Jurkat, Clone E6-1 (cell line): Measurements from ENCODE around the gene LEF1.

Experiments
- DNase-seq: peaks from one replicate; pipeline ENCODE4 v3.0.0-alpha.2; 2011; ENCODE audit warnings: low read depth, low spot score
- H3K4me3 ChIP-seq: 2 replicates; pipeline ENCODE4 v1.5.1; 2011; ENCODE audit warnings: mild to moderate bottlenecking, low read length, control low read depth, moderate library complexity

The LEF1 gene

DNA sequence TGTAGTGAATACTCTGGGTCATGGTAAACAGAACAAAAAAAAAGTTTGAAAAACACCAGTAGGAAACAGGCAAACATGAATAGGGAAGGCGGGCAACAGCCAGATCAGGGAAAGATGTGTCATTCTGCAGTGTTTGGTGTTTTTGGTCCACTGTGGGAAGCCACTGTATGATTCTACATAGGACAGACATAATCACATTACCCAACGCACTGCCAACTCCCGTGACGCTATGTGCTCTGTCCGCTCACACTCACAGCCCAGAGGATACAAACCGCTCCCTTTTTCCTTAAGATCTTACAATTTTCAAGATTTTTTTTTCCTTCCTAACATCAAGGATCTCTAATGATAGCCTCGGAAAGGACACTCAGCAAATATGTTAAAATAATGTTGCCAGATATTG lies 119.7 kb downstream of the LEF1 start:
- no peak for DNase-seq
- peak overlapping the region; percentile 28; the same call in 1 of the 2 replicates for H3K4me3 ChIP-seq

- no peak for DNase-seq
- no peak overlapping the region for H3K4me3 ChIP-seq
Measured at GRCh38 chr4:108048157-108048556, 120.6 kb downstream of the LEF1 start.

GRCh38 chr4:108047199-108047598 lies 121.5 kb downstream of the LEF1 start:
- H3K4me3 ChIP-seq, result no peak overlapping the region
- DNase-seq, result no peak

- no peak overlapping the region for H3K4me3 ChIP-seq
- no peak for DNase-seq
Measured at GRCh38 chr4:108045687-108046024, 123.1 kb downstream of the LEF1 start.

DNA sequence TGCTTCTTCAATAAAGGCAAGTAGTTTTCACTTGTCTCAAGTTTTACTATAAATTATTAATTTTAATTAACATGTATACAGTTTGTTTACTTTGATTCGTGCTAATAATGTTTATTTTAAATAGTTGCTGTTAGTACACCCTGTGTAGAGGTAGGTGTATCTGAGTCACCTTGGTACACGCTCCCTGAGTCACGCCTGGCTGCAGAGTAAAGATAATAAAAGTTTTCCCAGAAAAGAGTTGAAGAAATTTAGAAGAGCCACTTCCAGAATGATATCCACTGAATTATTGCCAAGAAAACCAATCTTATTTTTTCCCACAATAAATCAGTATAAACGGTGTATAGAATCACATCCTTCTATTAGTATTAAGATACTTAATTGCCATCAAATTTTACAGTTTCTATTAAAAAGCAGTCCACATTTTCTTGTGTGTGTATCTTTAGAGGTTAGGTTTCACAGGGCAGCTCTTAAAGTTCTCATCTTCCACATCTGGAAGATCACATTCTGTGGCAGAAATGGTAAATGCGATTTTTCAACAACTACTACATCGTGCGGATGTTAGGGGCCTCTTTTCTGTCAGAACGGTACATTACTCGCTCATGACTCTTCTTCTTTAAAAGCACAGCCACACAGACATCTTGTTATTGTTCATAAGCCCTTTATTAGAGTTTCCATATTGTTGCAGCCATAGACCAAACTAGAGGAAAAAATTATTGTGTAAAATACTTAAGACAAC lies 123.6 kb downstream of the LEF1 start:
- DNase-seq, result no peak
- H3K4me3 ChIP-seq, result no peak overlapping the region

DNA sequence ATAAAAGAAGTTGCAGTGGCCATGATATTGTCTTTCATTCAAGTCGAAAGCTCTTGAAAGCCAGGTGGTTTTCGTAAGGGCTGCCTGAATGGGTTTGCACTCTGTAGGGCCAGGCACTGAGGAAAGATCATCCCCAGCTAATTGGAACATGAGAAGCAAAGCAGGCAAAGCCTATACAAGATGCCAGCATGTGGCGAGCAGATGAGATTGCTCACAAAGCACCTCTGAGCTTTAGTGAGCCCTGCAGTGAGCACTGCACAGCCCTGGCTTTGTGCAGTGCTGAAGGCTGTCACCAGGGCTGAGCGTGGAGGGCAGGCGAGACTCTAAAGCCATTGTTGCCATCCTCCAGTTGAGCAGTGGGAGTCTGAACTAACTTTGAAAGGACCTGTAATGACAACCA lies 125.2 kb downstream of the LEF1 start:
- peak; percentile 61 for DNase-seq
- no peak overlapping the region for H3K4me3 ChIP-seq

DNA sequence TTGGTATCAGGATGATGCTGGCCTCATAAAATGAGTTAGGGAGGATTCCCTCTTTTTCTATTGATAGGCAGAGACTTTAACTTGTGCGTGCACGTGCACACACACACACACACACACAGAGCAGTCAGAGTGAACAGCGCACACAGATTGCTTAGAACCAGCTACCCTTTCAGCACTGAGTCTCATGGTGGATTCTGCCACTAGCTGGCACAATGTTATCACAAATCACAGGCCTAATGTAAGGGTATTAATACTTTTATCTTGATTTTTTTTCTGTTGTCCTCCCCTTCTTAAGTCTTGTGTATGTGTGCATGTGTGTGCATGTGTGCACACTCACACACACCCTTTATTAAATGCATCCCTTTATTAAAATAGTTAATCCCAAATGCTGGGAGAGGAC lies 125.8 kb downstream of the LEF1 start:
- no peak overlapping the region for H3K4me3 ChIP-seq
- DNase-seq, result peak; percentile 61

DNA sequence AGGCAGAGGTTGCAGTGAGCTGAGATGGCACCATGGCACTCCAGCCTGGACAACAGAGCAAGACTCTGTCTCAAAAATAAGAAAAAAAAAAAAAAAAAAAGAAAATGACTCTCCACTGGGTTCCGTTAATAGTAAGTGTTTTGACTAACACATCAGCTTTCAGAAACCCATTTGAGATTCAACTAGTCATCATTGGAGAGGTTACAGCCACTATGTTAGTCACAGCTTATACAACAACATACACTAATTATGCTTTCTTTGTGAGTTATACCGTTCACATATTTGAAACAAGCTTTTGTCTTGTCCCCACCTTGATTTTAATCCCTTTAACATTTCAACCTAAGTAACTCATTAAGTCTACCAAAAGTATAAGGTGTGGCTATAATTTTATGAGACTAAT lies 130.8 kb downstream of the LEF1 start:
- no peak overlapping the region for H3K4me3 ChIP-seq
- DNase-seq, result no peak

GRCh38 chr4:108036213-108036612 lies 132.5 kb downstream of the LEF1 start:
- DNase-seq, result peak; percentile 97
- H3K4me3 ChIP-seq, result peak overlapping the region; percentile 42

DNA sequence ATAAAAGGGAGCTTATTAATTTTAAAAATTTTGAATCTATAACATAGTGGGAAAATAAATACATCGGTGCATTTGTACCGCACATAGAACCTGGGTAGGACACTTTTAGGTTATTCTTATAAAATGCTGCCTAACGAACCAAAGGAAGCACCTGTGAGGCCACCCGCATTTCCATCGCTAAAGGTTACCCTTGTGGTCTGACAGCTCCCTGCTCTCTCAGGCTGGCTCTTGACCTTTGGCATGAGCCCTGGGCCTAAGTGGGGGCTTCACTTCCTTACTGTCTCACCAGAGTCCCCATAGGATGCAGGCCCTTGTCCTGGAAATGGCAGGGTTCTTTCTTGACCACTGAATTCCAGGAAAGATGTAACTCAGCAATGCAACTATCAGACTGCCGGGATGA lies 133.0 kb downstream of the LEF1 start:
- peak overlapping the region; percentile 42 for H3K4me3 ChIP-seq
- DNase-seq, result peak; percentile 82

- DNase-seq, result peak; percentile 61
- H3K4me3 ChIP-seq, result peak overlapping the region; percentile 19; the same call in 1 of the 2 replicates
Measured at GRCh38 chr4:108034565-108034964, 134.2 kb downstream of the LEF1 start.

- DNase-seq, result no peak
Measured at GRCh38 chr4:108033348-108033747, 135.4 kb downstream of the LEF1 start.

DNA sequence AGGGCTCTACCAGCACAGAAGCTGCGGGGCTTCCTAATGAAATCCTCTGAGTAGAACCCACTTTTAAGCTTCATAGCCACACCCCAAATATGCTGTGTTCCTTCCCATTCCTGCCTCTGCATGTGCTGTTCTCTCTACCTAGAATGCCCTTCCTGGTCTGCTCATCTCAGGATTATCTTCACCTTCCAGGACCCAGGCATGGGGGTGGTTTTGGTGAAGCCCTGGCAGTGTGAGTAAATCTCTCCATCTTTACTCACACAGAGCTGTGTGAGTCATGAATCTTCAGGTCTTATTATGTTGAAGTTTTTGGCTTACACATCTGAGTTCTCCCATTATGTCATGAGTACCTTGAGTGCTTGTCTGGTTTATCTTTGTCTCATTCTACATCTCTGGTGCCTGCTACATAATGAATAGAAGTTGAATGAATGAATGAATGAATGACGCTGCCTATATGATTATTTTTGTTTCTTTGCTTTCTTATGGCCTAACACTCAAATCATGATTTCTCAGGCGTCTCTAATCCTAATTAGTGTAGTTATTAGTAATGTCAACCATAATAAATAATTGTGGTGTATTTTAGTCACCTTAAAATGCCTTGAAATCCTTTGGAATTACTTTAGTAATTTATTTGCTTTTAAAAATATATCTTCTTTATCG lies 137.2 kb downstream of the LEF1 start:
- DNase-seq, result no peak
- no peak overlapping the region for H3K4me3 ChIP-seq

More at GRCh38 chr4:108033348-108033747, 135.4 kb downstream of the LEF1 start:
- H3K4me3 ChIP-seq, result no peak overlapping the region

DNA sequence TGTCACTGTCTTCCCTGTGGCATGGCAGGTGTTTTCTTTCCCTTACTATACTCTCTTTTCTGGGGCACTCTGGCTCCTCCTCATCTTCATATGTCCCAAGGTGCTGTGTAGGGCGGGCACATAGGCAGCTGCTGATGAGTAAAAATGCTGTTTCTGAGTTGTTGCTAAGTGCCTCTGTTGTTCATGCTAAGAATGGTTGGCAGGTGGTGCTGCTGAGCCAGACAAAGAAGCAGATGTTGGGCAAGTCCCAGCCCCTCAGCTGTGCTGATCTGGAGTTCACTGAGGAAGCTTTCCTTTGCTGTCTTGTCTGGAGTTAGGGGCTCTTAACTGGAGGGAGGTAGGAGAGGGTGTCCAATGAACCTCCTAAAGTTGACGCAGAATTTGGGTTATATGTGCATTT lies 138.4 kb downstream of the LEF1 start:
- peak; percentile 92 for DNase-seq
- H3K4me3 ChIP-seq, result no peak overlapping the region

GRCh38 chr4:108029731-108030130 lies 139.0 kb downstream of the LEF1 start:
- DNase-seq, result no peak
- no peak overlapping the region for H3K4me3 ChIP-seq

DNA sequence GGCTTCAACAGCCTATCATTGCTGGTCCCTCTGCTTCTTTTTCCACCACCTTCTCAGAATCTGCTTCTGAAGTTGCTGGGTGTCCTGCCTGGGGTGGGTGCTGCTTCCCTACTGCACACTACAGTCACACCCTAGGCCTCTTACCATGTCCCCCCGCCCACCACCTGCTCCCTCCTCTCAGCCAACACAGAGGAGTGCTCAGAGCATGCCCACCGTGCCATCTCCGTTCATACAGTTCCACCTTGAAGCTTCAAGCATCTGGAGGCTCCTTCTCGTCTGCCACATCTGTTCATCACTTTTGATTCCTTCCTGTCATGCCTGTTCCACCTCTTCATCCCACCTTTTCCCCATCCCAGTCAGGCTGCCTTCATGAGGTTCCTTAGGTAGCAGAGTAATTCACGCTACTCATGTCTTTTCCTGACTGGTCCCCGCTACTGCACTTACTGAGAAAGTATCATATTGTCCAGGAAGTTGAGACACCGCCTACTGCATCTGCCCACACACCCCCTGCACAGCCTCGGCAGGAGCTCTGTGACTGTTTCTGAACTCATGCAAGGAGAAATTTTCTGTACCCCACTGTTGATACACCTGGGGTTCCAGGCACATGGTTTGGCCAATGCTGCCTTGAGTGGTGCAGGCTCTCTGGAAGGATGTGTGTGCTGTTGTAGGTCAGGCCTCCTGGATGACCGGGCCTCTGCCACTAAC lies 139.6 kb downstream of the LEF1 start:
- peak overlapping the region; percentile 5; the same call in 1 of the 2 replicates for H3K4me3 ChIP-seq
- peak; percentile 58 for DNase-seq

DNA sequence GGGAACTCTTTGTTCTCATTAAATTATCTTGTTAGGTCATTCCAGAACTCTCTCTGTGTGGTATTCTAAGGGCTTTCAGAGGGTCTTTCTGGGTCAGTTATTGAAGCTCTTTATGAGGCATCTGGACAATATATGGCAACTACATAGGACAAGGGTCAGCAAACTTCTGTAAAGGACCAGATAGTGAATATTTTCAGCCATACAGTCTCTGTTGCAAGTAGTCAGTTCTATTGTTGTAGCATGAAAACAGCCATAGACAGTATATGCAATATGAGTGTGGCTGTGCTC lies 143.9 kb downstream of the LEF1 start:
- DNase-seq, result no peak
- no peak overlapping the region for H3K4me3 ChIP-seq

- DNase-seq, result no peak
Measured at GRCh38 chr4:108024085-108024877, 144.5 kb downstream of the LEF1 start.

DNA sequence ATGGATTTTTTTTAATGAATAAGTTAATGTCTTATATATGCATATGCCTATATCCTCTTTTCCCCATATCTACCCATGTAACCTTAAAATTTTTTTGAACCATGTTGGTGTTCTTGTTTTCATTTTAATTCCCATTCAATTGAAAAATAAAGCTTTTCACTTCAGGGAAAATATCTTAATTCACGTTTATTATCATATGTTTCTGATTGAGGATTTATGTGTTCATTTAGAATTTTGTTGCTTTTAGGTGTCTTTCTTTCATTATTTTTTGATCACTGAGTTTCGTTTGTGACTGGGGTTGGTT lies 149.9 kb downstream of the LEF1 start:
- no peak overlapping the region for H3K4me3 ChIP-seq
- no peak for DNase-seq

More at GRCh38 chr4:108024085-108024877, 144.5 kb downstream of the LEF1 start:
- no peak overlapping the region for H3K4me3 ChIP-seq
